ENCODE data around the gene EDEM3.
"Not testable (repeated sequence)": the region's sequence is repeated elsewhere in the genome, so short reads cannot be mapped to it uniquely, and the experiment has no call there.

EDEM3 gene

GRCh38 chr1:184770181-184770979 lies 15.7 kb upstream of the EDEM3 start:
- Histone ChIP-seq H3K9me3 (no peaks in the 10 kb centered on the region), H3K4me2 (no peak overlapping the region), H3K27me3 (no peaks in the 10 kb centered on the region), H3K27ac (no peak overlapping the region), H3K4me3 (no peak overlapping the region), H4K20me1 (no peaks in the 10 kb centered on the region), H3K4me1 (no peaks in the 10 kb centered on the region), H3K36me3 (no peaks in the 10 kb centered on the region), H3K9ac (no peak overlapping the region)
- TF ChIP-seq Cebpa-rat (IDR thresholded peaks at IDR 0.05) = no peak

- H4K20me1 ChIP-seq = no peaks in the 10 kb centered on the region
- TF ChIP-seq Cebpa-rat (IDR thresholded peaks at IDR 0.05) = no peak
- H3K4me1 ChIP-seq = no peaks in the 10 kb centered on the region
- no peak overlapping the region for H3K9ac ChIP-seq
- H3K4me3 ChIP-seq = no peak overlapping the region
- no peaks in the 10 kb centered on the region for H3K36me3 ChIP-seq
- H3K27me3 ChIP-seq = no peaks in the 10 kb centered on the region
- no peaks in the 10 kb centered on the region for H3K9me3 ChIP-seq
- no peak overlapping the region for H3K4me2 ChIP-seq
- H3K27ac ChIP-seq = no peak overlapping the region
Observed at GRCh38 chr1:184769241-184769640, 14.6 kb upstream of the EDEM3 start.

DNA sequence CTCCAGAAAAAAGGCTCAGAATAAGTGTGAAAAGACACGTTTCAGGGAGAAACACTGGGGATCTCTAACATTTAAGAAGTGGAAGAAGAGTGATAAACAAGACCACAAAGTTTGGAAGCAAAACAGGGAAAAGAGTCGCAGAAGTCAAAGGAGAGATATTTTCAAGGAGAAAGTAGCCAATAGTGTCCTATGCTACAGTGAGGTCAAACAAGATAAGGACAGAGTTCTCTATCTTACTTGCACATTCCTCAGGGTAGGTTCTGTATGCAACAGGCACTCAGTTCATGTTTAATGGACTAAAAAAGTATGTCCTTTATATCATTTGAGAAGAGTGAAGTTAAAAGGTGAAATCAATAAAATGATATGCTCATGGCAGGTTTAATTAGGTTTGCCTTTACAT lies 13.8 kb upstream of the EDEM3 start:
- H3K9me3 ChIP-seq = no peaks in the 10 kb centered on the region
- no peaks in the 10 kb centered on the region for H3K27me3 ChIP-seq
- H3K9ac ChIP-seq = no peak overlapping the region
- no peaks in the 10 kb centered on the region for H4K20me1 ChIP-seq
- H3K4me3 ChIP-seq = no peak overlapping the region
- H3K4me1 ChIP-seq = no peaks in the 10 kb centered on the region
- H3K27ac ChIP-seq = no peak overlapping the region
- H3K36me3 ChIP-seq = no peaks in the 10 kb centered on the region
- TF ChIP-seq Cebpa-rat (IDR thresholded peaks at IDR 0.05) = no peak
- no peak overlapping the region for H3K4me2 ChIP-seq

- H3K9ac ChIP-seq = no peak overlapping the region
- TF ChIP-seq Cebpa-rat (IDR thresholded peaks at IDR 0.05) = no peak
- no peak overlapping the region for H3K27ac ChIP-seq
- no peaks in the 10 kb centered on the region for H3K4me1 ChIP-seq
- no peaks in the 10 kb centered on the region for H3K36me3 ChIP-seq
- no peaks in the 10 kb centered on the region for H3K9me3 ChIP-seq
- H3K27me3 ChIP-seq = no peaks in the 10 kb centered on the region
- H4K20me1 ChIP-seq = no peaks in the 10 kb centered on the region
- H3K4me3 ChIP-seq = no peak overlapping the region
- no peak overlapping the region for H3K4me2 ChIP-seq
Observed at GRCh38 chr1:184767591-184767990, 12.9 kb upstream of the EDEM3 start.

DNA sequence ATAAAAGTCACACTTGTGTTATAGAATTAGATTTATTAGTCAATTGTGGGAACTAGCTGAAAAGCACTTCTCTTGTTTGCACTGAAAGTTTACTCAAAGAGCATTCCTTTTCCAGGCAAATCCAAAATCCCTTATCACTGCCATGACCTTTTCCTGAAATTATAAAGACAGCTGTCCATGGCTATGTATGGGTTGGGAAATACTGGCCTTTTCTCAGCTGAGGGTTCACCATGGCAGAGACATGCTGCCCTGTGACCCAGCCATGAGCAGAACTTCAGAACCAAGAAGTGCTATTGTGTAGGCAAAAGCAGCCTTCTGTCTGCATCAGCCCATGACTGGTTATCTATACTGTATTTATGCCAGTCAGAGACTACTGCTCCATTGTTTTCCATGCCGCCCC lies 9.8 kb upstream of the EDEM3 start:
- Histone ChIP-seq H3K4me1 (no peaks in the 10 kb centered on the region), H3K4me2 (no peak overlapping the region), H3K9ac (no peak overlapping the region), H3K4me3 (no peak overlapping the region), H3K36me3 (no peaks in the 10 kb centered on the region), H3K9me3 (no peaks in the 10 kb centered on the region), H3K27me3 (no peaks in the 10 kb centered on the region), H4K20me1 (no peaks in the 10 kb centered on the region), H3K27ac (no peak overlapping the region)
- no peak for TF ChIP-seq Cebpa-rat (IDR thresholded peaks at IDR 0.05)

GRCh38 chr1:184763520-184763919 lies 8.9 kb upstream of the EDEM3 start:
- H3K4me1 ChIP-seq, H4K20me1 ChIP-seq, H3K27ac ChIP-seq, H3K27me3 ChIP-seq, H3K4me3 ChIP-seq, H3K9me3 ChIP-seq, H3K4me2 ChIP-seq, H3K9ac ChIP-seq, H3K36me3 ChIP-seq: not testable (repeated sequence)

DNA sequence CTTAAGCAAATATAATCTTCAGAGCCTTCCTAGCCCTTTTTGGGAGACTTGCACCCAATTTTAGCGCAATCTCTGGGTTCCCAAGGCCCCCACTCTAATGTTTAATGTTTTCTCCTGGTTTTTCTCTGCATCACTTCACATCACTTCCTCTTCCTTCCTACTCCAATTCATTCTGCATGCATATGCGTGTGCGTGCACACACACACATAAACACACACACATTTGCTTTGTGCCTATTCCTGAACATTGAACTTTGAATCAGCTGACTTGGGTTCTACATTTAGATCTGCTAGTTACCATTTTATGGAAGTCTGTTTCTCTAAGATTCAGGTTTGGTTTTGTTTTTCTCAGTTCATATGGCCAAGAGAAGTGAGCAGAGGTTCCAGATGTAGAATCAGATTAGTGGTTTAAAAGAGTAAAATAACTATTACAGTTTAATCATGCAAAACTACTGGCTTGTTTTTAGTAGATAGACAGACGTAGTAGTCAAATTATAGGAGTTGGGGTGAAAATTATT lies 7.4 kb upstream of the EDEM3 start:
- H3K9ac ChIP-seq = no peak overlapping the region

GRCh38 chr1:184759651-184760050 lies 5.0 kb upstream of the EDEM3 start:
- peaks cover 5% of the 10 kb centered on the region; the same call in 1 of the 2 replicates for H3K4me1 ChIP-seq
- no peak overlapping the region for H3K4me3 ChIP-seq
- H3K4me2 ChIP-seq = no peak overlapping the region
- H4K20me1 ChIP-seq = no peaks in the 10 kb centered on the region
- H3K9ac ChIP-seq = no peak overlapping the region
- H3K36me3 ChIP-seq = no peaks in the 10 kb centered on the region
- H3K27me3 ChIP-seq = no peaks in the 10 kb centered on the region
- H3K27ac ChIP-seq = no peak overlapping the region
- H3K9me3 ChIP-seq = no peaks in the 10 kb centered on the region
- TF ChIP-seq Cebpa-rat (IDR thresholded peaks at IDR 0.05) = no peak

More for the DNA sequence above, 7.4 kb upstream of the EDEM3 start:
- no peak for TF ChIP-seq Cebpa-rat (IDR thresholded peaks at IDR 0.05)
- peak overlapping the region; percentile 17; the same call in 1 of the 2 replicates for H3K4me2 ChIP-seq
- no peaks in the 10 kb centered on the region for H3K27me3 ChIP-seq
- H3K27ac ChIP-seq = no peak overlapping the region
- H3K4me3 ChIP-seq = no peak overlapping the region
- no peaks in the 10 kb centered on the region for H4K20me1 ChIP-seq
- no peaks in the 10 kb centered on the region for H3K4me1 ChIP-seq
- H3K9me3 ChIP-seq = no peaks in the 10 kb centered on the region
- no peaks in the 10 kb centered on the region for H3K36me3 ChIP-seq

DNA sequence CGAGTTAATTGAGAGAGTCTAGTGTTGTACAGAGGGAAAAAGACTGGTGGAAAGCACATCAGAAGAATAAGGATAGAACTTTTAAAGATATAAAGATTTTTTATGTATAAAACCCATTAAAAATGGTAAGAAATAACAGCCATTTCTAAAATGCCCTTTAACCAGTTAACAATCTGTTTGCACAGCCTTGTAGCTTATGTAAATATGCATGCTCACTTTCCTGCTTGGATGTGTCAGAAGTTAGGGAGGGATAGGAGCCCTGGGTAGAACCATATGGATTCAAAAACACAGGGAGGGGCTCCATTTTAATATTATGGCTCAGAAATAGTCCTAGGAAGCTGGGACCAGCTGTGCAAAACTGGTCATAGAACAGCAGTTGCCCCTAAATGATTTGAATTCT lies 4.5 kb upstream of the EDEM3 start:
- H3K27ac ChIP-seq = no peak overlapping the region
- TF ChIP-seq Cebpa-rat (IDR thresholded peaks at IDR 0.05) = no peak
- no peak overlapping the region for H3K4me2 ChIP-seq

DNA sequence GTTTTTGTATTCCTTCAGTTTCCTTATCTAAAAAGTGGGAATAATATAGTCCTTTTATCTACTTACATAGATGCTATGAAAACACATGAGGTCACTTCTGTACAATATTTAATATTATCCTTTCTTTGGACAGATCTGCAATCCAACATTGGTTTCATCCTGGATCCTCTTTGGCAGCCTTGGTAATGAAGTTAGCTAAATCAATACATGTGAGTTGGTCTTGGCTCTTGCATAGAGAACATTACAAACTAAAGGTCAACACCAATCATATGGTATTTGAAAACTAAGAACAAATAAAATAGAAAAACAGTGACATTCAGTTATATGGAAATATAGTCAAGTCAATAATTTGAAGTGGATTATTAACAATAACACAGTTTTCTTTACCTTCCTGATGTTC lies 3.2 kb upstream of the EDEM3 start:
- Histone ChIP-seq H3K4me3 (no peak overlapping the region), H3K9ac (no peak overlapping the region), H3K27me3 (no peaks in the 10 kb centered on the region), H3K4me1 (peaks cover 11% of the 10 kb centered on the region), H3K36me3 (no peaks in the 10 kb centered on the region), H3K9me3 (no peaks in the 10 kb centered on the region), H3K27ac (no peak overlapping the region), H3K4me2 (no peak overlapping the region), H4K20me1 (no peaks in the 10 kb centered on the region)
- TF ChIP-seq Cebpa-rat (IDR thresholded peaks at IDR 0.05) = no peak

More for the DNA sequence above, 4.5 kb upstream of the EDEM3 start:
- H3K4me1 ChIP-seq = peaks cover 5% of the 10 kb centered on the region; the same call in 1 of the 2 replicates
- H3K9me3 ChIP-seq = no peaks in the 10 kb centered on the region
- no peaks in the 10 kb centered on the region for H3K27me3 ChIP-seq
- H3K36me3 ChIP-seq = no peaks in the 10 kb centered on the region
- no peak overlapping the region for H3K9ac ChIP-seq
- H4K20me1 ChIP-seq = no peaks in the 10 kb centered on the region
- no peak overlapping the region for H3K4me3 ChIP-seq
